HK-2 (cell line): Measurements from ENCODE around the gene GPRC5C.

Experiments
- DNase-seq: peaks from one replicate; pipeline ENCODE4 v3.0.0-alpha.2; 2018; ENCODE audit not compliant: unreplicated experiment

GPRC5C gene

GRCh38 chr17:74407384-74407783 lies 24.5 kb upstream of the GPRC5C start:
- no peak for DNase-seq

GRCh38 chr17:74408262-74408661 lies 23.6 kb upstream of the GPRC5C start:
- peak; percentile 54 for DNase-seq

GRCh38 chr17:74408815-74409214 lies 23.1 kb upstream of the GPRC5C start:
- no peak for DNase-seq

GRCh38 chr17:74410001-74410443 lies 21.9 kb upstream of the GPRC5C start:
- no peak for DNase-seq

DNA sequence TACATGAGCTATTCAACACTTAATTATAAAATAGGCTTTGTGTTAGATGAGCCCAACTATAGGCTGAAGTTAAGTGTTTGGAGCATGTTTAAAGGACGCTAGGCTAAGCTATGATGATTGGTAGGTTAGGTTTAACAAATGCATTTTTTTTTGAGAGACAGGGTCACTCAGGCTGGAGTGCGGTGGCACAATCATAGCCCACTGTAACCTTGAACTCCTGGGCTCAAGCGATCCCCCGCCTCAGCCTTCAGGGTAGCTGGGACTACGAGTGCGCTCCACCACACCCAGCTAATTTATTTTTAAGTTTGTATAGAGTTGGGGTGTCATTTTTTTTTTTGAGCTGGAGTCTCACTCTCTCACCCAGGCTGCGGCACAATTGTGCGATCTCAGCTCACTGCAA lies 19.3 kb upstream of the GPRC5C start:
- no peak for DNase-seq

GRCh38 chr17:74413491-74413890 lies 18.4 kb upstream of the GPRC5C start:
- no peak for DNase-seq

DNA sequence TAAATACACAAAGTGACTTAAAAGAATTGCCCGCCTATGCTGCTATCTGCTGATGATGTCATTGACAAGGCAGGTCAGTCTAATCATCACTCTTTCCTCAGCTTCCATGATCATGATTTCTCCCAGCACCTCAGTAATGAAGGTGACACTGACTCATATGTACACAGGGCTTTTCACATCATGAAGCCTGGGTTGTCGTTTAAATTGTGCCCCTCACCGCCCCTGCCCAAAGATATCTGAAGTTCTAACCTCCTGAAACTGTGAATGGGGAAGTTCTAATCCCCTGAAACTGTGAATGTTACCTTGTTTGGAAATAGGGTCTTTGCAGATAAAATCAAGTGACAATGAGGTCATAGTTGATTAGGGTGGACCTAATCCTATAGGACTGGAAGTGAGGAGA lies 17.4 kb upstream of the GPRC5C start:
- DNase-seq: no peak

- no peak for DNase-seq
Measured at GRCh38 chr17:74415608-74416396, 16.1 kb upstream of the GPRC5C start.

DNA sequence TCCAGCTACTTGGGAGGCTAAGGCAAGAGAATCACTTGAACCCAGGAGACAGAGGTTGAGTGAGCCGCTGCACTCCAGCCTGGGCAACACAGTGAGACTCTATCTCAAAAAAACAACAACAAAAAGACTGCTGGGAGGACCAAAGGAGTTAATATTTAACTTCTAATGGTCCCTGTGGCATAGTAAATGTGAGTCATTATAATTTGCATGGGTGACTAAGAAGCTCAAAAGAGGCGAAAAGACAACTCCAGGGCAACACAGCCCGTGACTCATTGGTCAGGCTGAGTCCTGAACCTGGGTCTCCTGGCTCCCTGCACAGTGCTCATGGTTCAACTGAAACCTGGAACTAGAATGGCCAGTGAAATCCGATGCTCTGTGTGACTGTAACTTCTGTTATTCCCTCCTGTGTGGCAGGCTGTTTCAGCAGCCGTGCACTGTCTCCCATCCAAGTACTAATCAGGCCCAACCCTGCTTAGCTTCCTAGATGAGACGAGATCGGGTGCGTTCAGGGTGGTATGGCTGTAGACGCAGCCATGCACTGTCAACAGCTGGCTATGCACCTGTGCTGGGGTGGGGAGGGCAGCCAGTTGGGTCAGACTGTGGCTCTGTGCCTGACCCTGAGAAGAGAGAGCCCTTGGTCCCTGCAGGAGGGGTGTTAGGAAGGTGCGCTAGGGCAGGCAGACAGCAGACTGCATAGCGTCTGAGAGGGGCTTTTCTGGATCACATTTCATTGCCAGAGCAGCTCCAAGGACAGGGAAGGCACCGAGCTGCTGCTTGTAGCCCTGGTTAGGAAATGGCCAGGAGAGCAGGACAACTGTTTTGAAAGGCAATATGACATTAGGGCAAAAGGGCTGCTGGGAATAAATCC lies 14.5 kb upstream of the GPRC5C start:
- peak; percentile 50 for DNase-seq

GRCh38 chr17:74419928-74420411 lies 11.9 kb upstream of the GPRC5C start:
- DNase-seq: no peak

GRCh38 chr17:74424117-74424516 lies 7.8 kb upstream of the GPRC5C start:
- no peak for DNase-seq

- DNase-seq: no peak
Measured at GRCh38 chr17:74424657-74425056, 7.2 kb upstream of the GPRC5C start.

DNA sequence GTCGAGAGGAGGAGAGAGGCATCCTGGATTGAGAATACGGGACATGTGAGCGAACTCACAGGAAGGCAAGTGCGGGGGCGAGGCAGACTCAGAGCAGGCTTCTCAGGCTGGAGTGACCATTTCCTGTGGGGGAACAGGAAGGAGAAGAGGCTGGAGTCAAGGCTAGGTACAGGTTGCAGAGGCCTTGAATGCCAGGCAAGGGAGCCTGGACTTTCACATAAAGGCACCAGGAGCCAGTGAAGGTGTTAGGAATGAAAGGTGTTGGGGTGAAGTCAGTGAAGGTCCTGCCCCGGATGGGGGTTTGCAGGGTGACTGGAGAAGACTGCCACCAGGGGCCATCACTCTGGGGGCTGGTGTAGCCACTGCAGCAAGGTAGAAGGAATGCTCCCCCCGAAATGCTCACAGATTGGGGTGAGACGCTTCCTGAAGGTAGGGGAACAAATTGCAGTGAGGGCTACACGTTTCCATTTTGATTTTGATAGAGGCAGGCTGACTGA lies 5.3 kb upstream of the GPRC5C start:
- no peak for DNase-seq

- DNase-seq: peak; percentile 65
Measured at GRCh38 chr17:74427048-74427762, 4.7 kb upstream of the GPRC5C start.

DNA sequence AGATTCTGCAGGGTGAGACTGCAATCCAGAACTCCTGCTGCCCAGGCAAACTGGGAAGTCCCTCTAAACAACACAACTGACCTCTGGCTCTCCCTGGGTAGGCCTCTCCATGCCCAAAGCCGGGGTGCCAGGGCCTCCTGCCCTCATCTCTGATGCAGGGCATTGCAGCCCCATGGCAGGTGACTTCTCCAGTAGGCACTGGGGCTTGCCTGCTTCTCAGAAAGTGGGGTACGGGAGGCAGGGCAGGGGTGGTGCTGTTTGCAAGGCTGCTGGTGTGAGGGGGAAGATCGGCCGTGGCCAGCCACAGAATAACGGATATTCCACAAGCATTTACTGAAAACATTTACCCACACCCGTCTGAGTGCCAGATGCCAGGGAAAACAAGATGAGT lies 4.1 kb upstream of the GPRC5C start:
- DNase-seq: no peak

GRCh38 chr17:74429604-74430384 lies 2.1 kb upstream of the GPRC5C start:
- DNase-seq: no peak

- DNase-seq: no peak
Measured at GRCh38 chr17:74430385-74430705, 1.5 kb upstream of the GPRC5C start.

DNA sequence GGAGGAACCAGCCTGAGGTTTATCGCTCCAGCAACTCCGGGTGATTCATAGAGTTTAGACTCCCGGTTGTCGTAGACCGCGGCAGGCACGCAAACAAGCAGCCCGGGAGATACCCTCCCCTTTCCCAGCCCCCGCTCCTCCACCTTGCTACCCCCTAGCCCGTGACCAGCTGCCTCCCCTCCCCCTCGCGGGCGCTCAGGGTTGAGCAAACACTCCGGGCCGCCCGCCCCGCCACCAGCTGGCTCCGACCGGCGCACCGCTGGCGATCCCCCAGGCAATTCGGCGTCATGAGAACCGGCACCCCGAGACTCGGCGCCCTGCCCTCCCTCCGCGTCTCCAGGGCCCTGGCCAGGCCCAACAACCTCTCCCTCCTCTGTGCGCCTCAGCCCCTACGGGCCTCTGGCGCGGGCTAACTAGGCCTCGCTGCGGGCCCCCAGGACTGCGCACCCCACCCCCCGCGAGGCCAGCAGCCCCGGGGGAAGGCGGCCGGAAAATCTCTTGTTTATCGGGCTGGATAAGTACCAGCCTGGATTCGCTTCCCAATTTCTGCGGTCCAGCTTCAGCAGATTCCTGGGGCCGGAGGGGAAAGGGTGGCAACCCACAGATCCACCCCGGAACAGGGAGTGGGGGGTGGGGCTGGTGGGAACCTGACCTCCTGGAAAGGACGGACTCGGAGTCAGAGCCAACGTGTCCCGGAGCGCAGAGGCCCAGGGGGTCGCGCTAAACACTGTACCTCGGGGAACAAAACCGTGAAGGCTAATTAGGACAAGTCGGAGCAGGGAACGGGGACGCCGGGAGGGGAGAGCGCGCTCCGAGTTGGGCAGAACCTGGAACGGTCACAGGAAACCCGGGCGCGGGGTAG lies 951 bp upstream of the GPRC5C start:
- peak; percentile 93 for DNase-seq

DNA sequence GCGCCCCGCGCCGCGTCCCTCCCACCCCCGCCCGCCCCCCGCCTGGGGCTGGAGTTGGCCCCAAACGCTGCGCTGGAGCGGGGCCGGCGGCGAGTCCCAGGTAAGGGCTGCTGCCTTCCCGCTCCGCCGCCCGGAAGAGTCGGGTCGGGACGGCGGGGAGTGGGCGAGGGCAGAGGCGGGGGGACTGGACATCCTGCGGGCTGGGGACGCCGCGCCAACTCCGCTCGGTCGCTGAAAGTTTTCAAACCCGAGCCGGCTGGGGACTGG lies 469 bp downstream of the GPRC5C start:
- no peak for DNase-seq

DNA sequence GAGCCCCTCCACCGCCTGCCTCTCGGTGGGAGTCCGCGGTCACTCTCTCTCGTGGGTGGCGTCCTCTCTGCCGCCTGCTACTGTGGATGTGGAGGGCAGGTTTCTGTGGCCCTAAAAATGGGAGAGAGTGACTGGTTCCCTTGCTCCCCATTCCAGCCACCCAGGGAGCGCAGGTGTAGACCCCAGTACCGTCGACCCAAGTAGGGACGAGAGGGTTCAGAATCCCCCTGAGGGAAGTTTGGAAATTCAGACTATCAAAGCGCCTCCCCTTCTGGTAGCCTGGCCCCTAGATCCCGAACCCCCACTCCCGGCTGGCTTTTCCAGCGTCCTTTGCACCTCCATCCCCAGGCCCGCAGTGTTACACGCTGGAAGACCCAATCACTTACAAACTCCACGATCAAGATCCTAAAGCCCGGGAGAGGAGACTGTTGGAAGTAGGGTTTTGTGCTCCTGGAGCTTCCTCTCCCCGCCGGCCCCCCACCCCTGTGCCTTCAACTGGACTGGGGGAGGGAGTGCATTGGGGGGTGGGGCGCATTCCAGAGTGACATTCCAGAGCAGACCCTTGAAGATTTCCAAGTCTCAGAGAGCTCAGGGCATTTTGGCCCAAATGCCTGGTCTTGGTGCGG lies 991 bp downstream of the GPRC5C start:
- DNase-seq: no peak
